Stimulated activated CD4-positive, alpha-beta T cell treated with anti-CD3 and anti-CD28 coated beads, Interleukin-15, amount 100 ng/mL, for 1 hour (primary cell): Measurements from ENCODE around the gene C19orf25.

Source experiments
- DNase-seq, 2 donors: peaks; one replicate each; pipeline ENCODE4 v3.0.0-alpha.2; 2020; ENCODE audit warnings: low read depth in 1 of 2, low spot score in 1 of 2

C19orf25 gene

GRCh38 chr19:1433119-1434039 is 45.6 kb downstream of the C19orf25 start:
- DNase-seq: no peak

DNA sequence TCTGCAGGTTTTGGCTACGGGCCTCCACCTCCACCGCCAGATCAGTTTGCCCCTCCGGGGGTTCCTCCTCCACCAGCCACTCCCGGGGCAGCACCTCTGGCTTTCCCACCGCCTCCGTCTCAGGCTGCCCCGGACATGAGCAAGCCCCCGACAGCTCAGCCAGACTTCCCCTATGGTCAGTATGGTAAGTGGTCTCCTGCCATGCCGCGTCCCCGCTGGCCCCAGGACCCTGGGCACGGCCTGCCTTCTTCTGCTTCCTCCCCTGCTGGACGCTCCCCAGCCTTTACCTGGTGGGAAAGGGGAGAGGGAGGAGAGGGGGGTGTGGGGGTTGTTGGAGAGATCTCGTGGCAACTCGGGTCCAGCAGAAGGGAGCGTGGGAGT is 46.5 kb downstream of the C19orf25 start:
- no peak for DNase-seq

GRCh38 chr19:1431759-1432506 is 47.1 kb downstream of the C19orf25 start:
- no peak for DNase-seq

DNA sequence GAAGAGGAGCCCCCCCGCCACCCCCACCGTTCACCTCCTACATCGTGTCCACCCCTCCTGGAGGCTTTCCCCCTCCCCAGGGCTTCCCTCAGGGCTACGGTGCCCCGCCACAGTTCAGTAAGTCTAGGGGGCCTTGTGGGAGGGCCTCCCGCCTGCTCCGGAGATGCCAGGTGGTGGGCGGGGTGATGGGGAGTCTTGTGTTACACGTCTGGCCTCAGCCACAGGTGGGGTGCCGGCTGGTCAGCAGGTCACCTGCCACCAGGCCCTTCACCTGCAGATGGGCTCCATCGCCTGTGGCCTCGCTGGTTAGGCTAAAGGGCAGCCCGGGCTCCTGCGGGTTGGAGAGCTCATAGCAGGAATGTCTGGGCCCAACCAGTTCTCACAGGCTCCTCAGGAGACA is 48.8 kb downstream of the C19orf25 start:
- no peak for DNase-seq

- DNase-seq: no peak
These were observed 49.3 kb downstream of the C19orf25 start for GRCh38 chr19:1429750-1430149.

DNA sequence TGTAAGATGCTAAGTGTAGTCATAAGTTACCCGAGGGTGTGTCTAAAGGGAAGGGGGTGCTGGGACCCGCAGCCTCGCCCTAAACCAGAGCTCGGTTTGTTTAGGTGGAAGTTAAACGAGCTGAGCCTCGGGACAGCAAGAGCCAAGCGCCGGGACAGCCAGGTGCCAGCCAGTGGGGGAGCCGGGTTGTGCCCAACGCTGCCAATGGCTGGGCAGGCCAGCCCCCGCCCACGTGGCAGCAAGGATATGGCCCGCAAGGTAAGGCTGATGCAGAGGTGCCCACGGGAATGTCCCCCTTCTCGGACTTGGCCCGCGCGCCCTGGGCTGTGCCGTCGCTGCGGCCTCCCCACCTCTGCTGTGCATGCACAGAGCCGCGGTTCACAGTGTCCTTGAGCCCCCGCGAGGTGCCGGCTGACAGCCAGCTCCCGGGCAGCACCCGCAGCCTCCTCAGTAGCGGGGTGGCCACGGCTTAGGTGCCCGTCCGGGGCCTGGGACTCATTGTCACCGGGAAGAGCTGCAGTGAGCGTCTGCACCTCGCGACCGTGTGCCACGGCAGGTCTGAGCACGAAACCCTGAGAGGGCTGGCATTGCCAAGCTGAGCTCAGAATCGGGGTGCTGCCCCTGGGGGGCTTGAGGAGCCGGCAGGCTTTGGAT is 50.1 kb downstream of the C19orf25 start:
- no peak for DNase-seq

GRCh38 chr19:1427221-1427920 is 51.6 kb downstream of the C19orf25 start:
- no peak for DNase-seq

DNA sequence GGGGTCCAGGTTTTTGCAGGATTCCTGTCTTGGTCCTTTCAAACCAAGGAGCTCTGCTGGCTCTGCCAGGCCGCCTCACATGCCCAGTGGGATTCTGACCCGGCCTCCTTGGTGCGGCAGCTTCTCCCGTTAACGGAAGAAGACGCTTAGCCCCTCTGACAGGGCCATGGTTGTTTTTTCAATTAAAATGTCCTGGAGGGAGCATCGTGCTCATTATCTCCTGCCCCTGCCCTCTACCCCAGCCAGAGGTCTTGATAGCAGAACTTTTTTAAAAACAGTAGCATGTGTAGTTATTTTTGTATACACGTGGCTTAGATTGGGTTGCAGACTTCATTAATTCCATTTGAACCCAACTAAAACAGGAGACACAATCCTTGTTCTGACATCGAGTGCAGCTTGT is 52.3 kb downstream of the C19orf25 start:
- DNase-seq: no peak

GRCh38 chr19:1425902-1426301 is 53.1 kb downstream of the C19orf25 start:
- DNase-seq: no peak

DNA sequence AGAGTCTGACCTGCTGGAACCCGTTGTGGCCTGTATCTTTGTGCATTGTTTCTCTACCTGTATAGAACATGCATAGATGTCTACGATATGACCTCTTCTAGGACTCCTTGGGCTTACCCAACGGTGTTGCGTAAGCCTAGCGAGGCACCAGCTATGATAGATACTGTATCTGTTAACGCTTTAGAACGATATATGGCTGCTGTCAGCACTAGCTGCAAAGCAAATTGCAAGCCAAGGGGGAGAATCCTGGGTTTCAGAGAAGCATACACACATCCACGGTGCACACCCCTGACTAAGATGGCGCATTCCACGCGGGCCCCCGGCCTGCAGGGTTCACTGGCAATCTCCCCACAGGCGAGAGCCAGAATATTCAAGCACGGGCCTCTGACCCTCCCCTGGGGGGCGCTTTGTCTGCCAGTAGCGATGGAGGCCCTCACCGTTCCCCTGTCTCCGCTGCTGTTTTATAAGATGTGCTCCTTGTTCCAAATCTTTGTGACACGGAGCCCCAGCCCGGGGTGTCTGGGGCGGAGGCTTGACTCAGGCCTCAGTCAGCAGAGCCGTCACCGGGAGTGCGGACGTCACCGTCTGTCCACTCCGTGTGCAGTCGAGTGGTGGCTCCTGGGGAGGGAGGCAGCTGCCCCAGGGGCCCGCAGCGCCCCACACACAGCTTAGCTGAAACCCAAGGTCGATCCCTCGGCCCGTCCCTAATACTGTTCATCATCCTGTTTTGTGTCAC is 53.7 kb downstream of the C19orf25 start:
- no peak for DNase-seq

- DNase-seq: no peak
These were observed 54.6 kb downstream of the C19orf25 start for GRCh38 chr19:1424192-1424955.

- no peak for DNase-seq
These were observed 55.4 kb downstream of the C19orf25 start for GRCh38 chr19:1423436-1424191.
